Measurements from ENCODE around the gene ARID1B.
"Not testable (repeated sequence)": the region's sequence is repeated elsewhere in the genome, so short reads cannot be mapped to it uniquely, and the experiment has no call there.

Gene ARID1B

GRCh38 chr6:156967852-156968251, 190.7 kb downstream of the ARID1B start:
- in situ Hi-C loops (cut with MboI; ENCODE audit: low pct_unique_long_range_greater_than_20kb, low sequenced_read_pairs) = no loop called here
- DNase-seq = no peak

- in situ Hi-C loops (cut with MboI; ENCODE audit: low pct_unique_long_range_greater_than_20kb, low sequenced_read_pairs) = no loop called here
- DNase-seq = no peak
Observed at GRCh38 chr6:156969233-156969632, 192.1 kb downstream of the ARID1B start.

- in situ Hi-C loops (cut with MboI; ENCODE audit: low pct_unique_long_range_greater_than_20kb, low sequenced_read_pairs) = no loop called here
- no peak for DNase-seq
Observed at GRCh38 chr6:156970595-156971112, 193.5 kb downstream of the ARID1B start.

DNA sequence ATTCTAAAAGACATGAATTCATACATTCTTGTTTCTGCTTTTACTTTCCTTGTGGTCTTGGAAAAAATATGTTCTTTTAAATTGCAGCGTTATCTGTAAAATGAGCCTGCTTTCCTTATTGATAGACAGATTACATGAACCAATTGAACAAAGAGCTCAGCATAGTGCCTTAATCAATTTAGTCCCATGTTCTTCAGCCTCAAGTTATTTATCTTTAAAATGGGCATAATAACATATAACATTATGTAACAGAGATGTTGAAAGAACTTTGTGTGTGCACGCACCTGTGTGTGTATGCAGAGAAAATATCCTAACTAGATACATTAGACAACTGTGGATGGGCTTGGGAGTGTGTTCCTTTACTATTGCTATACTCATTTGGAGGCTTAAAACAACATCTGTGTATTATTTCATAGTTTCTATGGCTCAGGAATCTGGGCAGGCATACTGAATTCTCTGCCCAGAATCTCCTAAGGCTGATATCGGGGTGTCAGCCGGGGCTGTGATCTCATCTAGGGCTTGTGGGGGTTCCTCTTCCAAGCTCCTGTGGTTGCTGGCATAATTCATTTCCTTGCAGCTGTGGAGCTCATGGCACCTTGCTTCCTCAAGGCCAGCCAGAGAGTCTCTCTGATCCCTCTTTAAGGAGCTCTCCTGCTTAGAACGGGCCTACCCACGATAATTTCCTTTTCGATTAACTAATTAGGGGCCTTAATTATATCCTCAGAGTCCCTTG, 194.1 kb downstream of the ARID1B start:
- in situ Hi-C loops (cut with MboI; ENCODE audit: low pct_unique_long_range_greater_than_20kb, low sequenced_read_pairs) = no loop called here
- no peak for DNase-seq

GRCh38 chr6:156972145-156972544, 195.0 kb downstream of the ARID1B start:
- in situ Hi-C loops (cut with MboI; ENCODE audit: low pct_unique_long_range_greater_than_20kb, low sequenced_read_pairs) = no loop called here
- DNase-seq = no peak

GRCh38 chr6:156974830-156975261, 197.7 kb downstream of the ARID1B start:
- in situ Hi-C loops (cut with MboI; ENCODE audit: low pct_unique_long_range_greater_than_20kb, low sequenced_read_pairs) = no loop called here
- DNase-seq = no peak

GRCh38 chr6:156975414-156975813, 198.2 kb downstream of the ARID1B start:
- no peak for DNase-seq
- in situ Hi-C loops (cut with MboI; ENCODE audit: low pct_unique_long_range_greater_than_20kb, low sequenced_read_pairs) = no loop called here

- DNase-seq = no peak
- in situ Hi-C loops (cut with MboI; ENCODE audit: low pct_unique_long_range_greater_than_20kb, low sequenced_read_pairs) = no loop called here
Observed at GRCh38 chr6:156976216-156977127, 199.3 kb downstream of the ARID1B start.

DNA sequence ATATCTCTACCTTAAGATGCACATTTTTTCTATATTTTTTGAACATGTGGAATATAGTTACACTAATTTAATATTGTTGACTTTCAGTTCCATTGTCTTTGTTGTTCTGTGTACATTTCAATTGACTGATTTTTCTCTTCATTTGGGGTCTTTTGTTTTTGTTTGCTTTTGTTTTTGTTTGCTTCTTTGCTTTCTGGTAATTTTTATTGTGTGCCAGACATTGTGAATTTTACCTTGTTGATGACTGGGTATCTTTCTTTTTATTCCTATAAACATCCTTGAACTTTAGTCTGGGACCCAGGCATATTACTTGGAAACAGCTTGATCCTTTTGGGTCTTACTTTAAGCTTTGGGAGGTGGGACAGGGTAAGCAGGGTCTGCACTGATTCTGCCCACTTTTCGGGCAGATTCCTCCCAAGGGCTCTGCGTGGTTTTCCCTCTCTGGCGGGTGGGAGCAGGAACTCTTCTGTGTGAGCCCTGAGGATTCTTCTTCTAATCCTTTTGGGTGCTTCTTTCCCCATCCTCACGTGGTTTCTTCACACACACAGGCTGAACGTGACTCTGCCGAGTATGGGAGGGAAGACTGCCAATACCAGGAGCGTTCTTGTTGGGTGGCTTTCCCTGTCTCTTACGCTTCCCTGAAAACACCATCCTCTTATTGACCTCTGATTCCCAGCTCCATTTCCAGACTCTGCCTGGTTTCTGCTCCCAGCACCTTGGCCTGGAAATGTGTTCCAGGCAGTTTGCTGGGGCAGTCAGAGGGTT, 200.5 kb downstream of the ARID1B start:
- in situ Hi-C loops (cut with MboI; ENCODE audit: low pct_unique_long_range_greater_than_20kb, low sequenced_read_pairs) = no loop called here
- DNase-seq = no peak

DNA sequence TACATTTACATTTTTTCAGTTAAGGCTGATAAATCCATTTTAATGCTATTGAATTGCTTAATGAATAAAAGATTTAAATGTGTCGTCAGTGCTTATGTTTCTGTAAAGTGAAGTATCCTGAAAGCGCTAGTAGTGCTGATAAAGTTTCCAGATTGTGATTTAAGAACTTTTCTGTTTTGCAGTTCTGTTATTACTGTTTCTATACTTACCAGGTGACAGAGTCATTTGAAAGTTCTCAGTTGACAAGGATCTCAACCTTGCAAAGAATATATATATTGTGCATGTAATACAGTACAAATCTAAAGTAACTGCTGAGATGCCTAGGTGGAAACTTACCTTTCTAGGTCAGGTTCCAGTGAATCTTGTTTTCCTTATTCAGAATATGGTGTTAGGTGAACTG, 201.8 kb downstream of the ARID1B start:
- in situ Hi-C loops (cut with MboI; ENCODE audit: low pct_unique_long_range_greater_than_20kb, low sequenced_read_pairs) = no loop called here

GRCh38 chr6:156980515-156980914, 203.3 kb downstream of the ARID1B start:
- in situ Hi-C loops (cut with MboI; ENCODE audit: low pct_unique_long_range_greater_than_20kb, low sequenced_read_pairs) = no loop called here
- no peak for DNase-seq

More for the DNA sequence above, 201.8 kb downstream of the ARID1B start:
- DNase-seq = no peak

- in situ Hi-C loops (cut with MboI; ENCODE audit: low pct_unique_long_range_greater_than_20kb, low sequenced_read_pairs) = no loop called here
- DNase-seq = no peak
Observed at GRCh38 chr6:156980948-156981347, 203.8 kb downstream of the ARID1B start.

DNA sequence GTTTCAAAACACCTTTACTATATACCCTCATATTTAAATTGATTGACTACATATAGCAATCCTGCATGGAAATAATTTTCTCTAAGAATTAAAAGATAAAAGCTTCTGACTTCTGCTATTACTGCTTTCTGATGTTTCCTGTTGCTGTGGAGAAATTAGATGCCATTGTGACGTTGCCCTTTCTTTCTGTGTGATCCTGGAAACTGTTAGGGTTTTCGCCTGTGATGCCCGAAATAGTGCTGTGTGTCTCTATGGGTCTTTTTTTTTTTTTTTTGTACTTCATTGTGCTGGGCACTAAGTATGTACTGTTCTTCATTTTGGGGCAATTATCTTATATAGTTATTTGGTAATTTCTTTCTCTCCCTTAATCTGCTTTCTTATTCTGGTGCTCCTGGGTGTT, 205.0 kb downstream of the ARID1B start:
- no peak for DNase-seq
- in situ Hi-C loops (cut with MboI; ENCODE audit: low pct_unique_long_range_greater_than_20kb, low sequenced_read_pairs) = no loop called here

- in situ Hi-C loops (cut with MboI; ENCODE audit: low pct_unique_long_range_greater_than_20kb, low sequenced_read_pairs); DNase-seq: not testable (repeated sequence)
Observed at GRCh38 chr6:156982864-156983263, 205.7 kb downstream of the ARID1B start.

GRCh38 chr6:156984178-156984738, 207.1 kb downstream of the ARID1B start:
- DNase-seq = no peak

GRCh38 chr6:156985309-156985708, 208.1 kb downstream of the ARID1B start:
- no peak for DNase-seq
- in situ Hi-C loops (cut with MboI; ENCODE audit: low pct_unique_long_range_greater_than_20kb, low sequenced_read_pairs) = no loop called here

More at GRCh38 chr6:156984178-156984738, 207.1 kb downstream of the ARID1B start:
- in situ Hi-C loops (cut with MboI; ENCODE audit: low pct_unique_long_range_greater_than_20kb, low sequenced_read_pairs) = no loop called here

DNA sequence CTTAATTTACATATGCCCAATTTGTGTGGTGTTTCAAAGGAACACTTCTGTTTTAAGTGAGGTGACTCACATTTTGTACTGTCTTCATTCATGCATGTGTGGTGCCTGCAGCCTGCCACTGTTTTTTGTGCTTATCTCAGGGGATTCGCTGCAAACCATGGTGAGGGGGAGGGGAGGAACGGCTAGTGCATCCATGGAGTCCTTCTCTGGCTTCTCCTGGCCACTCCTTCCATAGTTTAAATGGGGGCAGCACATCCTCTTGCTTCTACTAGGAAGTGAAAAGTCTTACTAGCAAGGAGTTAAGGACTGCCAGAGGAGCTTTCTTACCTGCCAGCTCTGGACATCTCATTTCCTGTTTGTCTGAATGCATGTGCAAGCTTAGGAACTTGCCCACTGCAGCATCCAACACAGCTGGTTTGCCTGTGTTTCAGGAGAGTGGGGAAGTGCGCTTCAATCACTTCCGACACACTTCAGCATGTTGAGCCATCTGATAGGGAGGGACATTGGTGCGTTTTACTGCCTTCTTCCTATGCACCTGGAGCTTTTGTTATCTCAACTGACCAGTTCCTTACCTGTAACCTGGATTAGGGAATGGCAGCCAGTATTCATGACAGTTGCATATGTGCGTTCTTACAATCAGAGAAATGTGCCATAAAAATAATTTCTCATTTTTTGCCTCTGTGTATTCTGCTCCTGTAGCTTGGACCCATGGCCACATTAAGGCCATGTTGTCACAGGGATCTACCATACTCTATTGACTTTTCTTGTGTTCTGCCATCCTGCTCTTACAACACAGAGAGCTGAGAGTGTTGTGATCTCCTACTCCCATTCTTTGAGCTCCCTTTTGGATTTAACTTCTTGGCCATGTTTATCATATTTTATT, 211.3 kb downstream of the ARID1B start:
- peak; percentile 66 for DNase-seq
- in situ Hi-C loops (cut with MboI; ENCODE audit: low pct_unique_long_range_greater_than_20kb, low sequenced_read_pairs) = no loop called here

DNA sequence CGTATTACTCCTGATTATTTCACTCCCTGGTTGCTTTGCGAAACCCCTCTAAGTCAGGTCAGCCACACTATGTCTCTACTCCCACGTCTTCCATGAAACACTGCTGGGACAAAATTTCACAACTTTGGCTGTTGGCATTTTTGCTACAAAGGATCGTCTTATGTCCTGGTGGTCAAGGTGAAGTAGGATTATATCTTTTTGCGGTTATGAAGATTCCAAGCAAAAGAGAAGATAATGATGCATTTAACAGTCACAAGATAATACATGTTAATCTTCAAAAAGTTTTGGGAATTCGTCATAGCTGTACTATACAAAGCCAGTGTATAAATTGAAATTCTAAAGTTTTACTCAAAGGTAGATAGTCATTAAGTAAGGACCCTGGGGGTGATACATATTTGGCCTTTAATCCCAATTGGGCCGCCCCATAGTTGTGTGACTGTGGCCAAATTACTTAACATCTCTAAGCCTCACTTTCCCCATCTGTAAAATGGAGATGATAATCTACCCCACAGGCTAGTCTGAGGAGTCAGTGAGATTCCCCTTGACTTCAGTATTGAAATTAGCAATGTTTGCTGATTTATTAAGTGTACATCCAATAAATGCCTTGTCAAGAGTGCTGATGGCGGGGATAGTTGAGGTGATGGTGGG, 212.1 kb downstream of the ARID1B start:
- in situ Hi-C loops (cut with MboI; ENCODE audit: low pct_unique_long_range_greater_than_20kb, low sequenced_read_pairs) = no loop called here

More for the DNA sequence above, 212.1 kb downstream of the ARID1B start:
- no peak for DNase-seq
